ELR (cell line): Measurements from ENCODE around the gene PRDM11.
A peak's percentile ranks its signal among the peaks of the same experiment; 100 is the strongest.

Experiments
- DNase-seq: peaks from one replicate; pipeline ENCODE4 v3.0.0-alpha.2; 2015; ENCODE audit warnings: low read depth

PRDM11 gene

DNA sequence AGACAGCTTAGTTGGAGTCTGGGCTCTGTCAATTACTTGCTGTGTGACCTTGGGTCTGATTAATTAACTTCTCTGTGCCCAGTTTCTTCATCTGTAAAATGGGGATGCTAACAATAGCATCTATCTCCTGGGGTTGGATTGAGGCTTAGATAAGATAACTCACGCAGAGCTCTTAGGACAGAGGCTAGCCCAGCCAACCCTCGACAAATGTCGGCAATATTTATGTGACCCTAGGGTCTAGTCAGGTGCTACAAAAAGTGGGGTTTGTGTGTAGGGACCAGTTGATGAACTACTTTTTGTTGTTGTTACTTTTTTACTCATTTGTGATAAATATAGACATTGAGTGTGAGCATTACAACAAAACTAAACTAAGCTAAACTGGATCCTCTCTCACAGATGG lies 117.3 kb downstream of the PRDM11 start:
- DNase-seq: no peak

DNA sequence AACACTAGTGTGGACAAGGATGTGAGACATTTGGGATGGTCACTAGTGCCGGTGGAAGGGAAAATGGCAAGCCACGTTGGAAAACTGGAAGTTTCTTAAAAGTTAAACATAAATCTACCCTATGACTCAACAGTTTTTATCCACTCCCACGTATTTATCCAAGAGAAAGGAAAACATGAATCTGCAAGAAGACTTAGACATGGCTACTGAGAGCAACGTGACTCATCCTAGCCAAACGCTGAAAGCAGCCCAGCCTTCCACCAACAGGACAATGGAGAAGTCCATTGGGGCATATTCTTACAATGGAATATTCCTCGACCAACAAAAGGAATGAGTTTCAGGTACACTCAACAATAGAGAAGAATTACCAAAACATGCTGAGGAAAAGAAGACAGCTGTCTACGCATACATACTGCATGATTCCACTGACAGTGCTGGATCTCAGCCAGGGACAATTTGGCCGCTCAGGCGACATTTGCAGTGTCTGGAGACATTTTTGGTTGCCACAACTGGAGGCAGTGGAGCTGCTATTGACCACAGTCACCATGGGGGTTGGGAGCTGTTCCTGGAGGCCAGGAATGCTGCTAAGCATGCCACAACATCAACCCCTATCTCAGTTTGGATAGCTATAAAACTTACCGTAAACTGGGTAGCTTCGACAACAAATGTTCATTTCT lies 118.5 kb downstream of the PRDM11 start:
- peak; percentile 53 for DNase-seq

DNA sequence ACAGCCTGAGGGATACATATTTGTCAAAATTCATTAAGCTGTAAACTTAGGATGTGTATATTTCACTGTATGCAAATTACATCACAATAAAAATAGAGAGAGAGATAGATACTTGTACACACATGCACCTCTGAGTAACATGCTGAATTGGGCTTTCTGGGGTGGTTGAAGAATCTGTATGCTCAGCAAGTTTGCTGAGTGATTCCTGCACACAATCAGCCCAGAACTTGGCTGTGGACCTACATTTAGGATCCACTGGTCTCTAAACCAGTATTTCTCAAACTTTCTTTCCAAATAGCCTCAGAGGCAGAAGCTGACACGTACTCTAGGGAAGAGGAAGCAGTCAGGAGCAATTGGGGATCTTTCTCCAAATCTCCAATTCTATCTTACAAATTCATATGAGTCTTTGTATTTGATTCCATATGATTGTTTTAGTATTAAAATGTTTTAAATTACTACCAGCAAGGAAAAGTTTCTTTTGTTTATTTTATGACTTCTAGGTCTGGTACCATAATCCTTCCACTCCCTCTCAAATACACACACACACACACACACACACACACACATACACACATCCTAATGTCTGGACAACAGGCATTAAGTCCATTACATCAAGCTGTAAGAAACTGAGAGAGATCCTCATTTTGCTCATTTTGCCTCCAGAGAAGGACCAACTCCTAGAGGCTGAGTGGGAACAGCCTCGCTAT lies 119.7 kb downstream of the PRDM11 start:
- no peak for DNase-seq

DNA sequence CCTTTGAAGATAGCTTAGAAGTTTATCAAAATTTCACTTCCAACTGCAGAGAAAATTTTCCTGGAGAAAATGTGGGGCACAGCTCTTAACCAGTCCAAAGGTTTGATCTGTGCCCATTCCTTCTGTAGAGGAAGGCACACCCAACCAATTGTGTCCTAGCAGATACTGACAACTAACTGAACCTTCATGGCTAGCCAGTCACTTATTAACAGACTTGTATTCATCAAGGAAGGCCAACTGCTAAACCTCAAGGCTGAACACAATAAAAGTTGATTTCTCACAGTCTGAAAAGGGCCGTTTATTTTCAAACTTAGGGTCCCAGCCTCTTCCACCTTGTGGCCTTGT lies 120.2 kb downstream of the PRDM11 start:
- no peak for DNase-seq

DNA sequence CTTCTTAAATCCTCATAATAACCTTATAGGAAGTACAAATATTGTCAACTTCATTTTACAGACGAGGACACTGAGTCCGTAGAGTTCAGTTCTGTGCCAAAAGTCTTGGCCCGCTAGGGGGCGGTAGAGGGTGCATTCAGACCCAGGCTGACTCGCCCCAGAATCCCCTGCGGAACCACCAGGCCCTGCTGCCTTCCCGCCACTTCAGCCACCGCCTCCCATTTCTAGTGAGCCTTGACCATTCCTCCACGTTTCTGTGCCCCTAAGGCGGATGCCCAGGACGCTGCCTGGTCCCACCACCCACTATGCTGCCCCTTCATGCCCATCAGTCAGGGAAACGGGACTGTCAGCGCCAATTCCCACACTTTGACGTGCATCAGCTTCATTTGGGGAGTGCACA lies 120.6 kb downstream of the PRDM11 start:
- no peak for DNase-seq

DNA sequence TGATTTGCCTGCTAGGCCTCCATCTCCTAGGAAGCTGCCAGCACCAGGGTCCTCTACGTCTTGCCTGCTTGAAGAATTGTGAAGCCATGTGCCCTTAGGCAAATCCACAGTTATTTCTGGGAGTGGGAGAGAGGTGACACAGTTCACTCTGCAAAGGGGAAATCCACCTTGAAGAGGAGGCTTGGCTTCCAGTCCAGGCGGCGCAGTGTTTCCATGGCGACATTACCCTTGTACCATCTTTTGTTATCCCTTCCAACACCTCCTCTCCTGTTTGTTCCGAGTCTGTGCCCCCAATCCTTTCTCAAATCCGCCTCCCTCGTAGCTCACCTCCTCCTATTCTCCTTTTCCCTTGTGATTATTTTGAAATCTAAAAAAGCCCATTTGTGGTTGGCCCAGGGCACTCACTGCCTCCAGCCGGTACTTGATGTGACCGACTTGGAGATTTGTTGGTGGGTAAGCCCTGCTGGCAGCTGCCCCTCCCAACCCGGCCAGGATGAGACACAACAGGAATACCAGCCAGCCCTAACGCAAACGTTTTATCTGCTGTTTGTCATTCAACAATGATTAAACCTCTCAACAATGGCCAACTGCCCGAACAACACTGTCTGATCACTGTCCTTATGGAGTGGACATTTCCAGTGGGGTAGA lies 121.3 kb downstream of the PRDM11 start:
- DNase-seq: no peak

- no peak for DNase-seq
Measured at GRCh38 chr11:45269678-45270077, 123.2 kb downstream of the PRDM11 start.

DNA sequence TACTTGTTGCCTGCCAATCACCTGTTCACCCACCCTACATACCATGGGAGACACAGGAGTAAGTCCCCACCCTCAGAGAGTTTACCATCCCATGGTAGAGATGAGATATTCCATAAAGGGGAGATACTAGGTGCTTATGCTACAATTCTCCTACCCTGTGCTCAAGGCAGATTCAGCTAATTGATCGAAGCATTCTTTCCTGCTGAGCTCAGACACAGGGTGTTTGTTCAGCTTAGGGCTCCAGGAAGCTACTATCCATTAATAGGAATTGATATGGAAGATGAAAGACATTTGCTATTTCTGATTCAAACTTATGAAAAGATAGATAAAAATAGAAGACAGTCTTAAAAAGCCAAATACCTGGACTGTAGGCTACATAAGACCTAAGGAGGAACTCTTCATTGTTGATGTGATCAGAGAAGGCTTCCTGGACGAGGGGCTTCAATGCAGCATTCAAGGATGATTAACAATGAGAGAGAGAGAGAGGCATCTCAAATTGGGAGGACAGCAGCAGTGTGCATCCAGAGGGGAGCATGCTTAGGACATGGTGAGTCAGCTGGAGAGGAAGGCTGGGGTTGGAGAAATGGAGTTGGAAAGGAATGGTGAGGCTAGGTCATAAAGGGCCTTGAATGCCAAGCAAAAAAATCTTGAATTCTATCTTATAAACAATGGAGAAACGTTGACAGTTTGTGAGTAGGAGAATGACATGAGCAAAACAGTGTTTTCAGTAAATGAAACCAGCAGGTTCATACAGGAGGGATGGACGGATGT lies 124.7 kb downstream of the PRDM11 start:
- no peak for DNase-seq

- DNase-seq: no peak
Measured at GRCh38 chr11:45272701-45273100, 126.3 kb downstream of the PRDM11 start.

GRCh38 chr11:45273509-45273908 lies 127.1 kb downstream of the PRDM11 start:
- DNase-seq: no peak

DNA sequence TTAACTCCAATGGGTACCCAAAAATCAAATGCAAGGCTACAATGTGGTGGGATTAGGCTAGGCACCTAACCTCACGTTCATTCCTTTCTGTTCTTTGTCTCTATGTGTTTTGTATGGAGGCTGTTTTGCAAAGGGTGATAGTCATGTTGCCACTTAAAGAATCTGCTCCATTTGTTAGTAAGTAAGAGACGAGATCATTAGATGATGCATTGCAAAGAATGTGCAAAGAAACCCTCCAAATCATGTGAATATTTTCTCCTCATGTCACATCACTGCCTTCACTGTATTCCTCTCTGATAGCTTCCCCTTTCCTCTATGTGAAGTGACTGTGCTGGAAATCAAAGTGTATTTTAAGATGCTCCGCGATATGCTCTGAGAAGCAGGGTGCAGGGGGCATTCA lies 127.8 kb downstream of the PRDM11 start:
- DNase-seq: no peak

GRCh38 chr11:45275828-45276227 lies 129.4 kb downstream of the PRDM11 start:
- no peak for DNase-seq

DNA sequence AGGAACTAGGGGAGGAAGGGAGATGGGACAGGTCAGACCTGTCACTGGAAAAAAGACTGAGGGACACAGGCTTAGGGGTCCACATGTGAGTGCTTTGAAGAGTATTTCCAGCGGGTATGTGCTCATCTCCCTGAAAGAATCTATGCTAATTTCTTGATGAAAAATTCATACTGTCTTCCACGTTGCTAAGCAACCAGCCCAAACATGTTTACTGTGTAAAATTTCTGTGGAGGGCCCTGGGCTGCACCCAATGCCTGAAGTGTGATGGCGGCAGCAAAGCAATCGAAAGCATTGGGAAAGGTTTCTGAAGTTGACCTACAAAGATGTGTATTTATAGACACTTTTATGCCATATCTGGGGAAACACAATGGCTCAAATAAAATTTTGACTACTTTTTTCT lies 132.3 kb downstream of the PRDM11 start:
- DNase-seq: no peak

- DNase-seq: no peak
Measured at GRCh38 chr11:45279645-45280044, 133.2 kb downstream of the PRDM11 start.

DNA sequence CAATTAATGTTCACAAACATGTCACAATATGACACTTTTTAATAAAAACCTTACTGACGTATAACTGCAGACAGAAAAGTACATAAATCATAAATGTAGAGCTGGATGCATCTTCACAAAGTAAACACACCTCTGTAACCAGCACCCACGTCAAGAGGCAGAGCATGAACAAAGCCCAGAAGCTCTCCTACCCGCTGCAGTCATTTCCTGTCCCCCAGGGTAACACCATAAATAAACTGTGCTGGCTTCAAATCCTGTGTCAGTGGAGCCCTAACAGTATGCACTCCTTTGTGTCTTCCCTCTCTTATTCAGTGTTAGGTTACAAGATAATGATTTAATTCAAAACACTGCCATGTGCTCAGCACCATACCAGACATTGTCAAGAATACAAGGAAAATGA lies 134.0 kb downstream of the PRDM11 start:
- no peak for DNase-seq

DNA sequence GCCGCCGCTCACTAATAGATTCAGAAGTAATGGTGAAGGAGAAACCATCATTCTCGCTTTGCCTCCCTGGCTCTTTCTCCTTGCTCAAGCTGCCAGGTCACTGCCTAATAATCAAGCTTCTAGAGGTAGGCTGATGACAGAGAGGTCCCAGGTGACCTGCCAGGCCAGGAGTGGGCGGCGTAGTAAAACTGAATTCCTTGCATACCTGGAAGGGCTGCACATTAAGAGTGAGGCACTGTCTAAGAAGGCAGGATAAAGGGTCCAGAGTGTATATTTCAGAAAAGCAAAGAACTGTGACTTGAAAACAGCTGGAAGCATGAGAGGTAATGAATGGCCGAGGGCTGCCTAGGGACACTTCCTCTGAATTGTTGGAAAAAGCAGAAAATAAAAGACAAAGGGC lies 135.6 kb downstream of the PRDM11 start:
- no peak for DNase-seq
